Astrocyte (in vitro differentiated cells and primary cell): ENCODE measurements around the gene ASIC3. TPM values are rescaled to one million over a fixed set of nuclear protein-coding genes. Genes with fewer than 3 reads are reported as not detected.

Experiments used
- DNase-seq: peaks from one replicate; pipeline ENCODE4 v3.0.0-alpha.2; 2010; ENCODE audit warnings: low read depth
- FAIRE-seq: peaks from 2 replicates; lab custom pipeline; 2011; peaks lifted over from hg19 to GRCh38; lab: Jason Lieb, UNC
- H2AFZ ChIP-seq: 2 replicates; pipeline ENCODE4 v1.6.0; 2012; ENCODE audit warnings: low read depth, low read length, inconsistent platforms
- H3K27ac ChIP-seq: 2 replicates; pipeline ENCODE4 v1.5.1; 2011; ENCODE audit warnings: low read depth, low read length, inconsistent platforms
- H3K27me3 ChIP-seq: 2 replicates; pipeline ENCODE4 v1.6.0; 2011; ENCODE audit warnings: low read length, inconsistent platforms; ENCODE audit not compliant: insufficient read depth
- H3K36me3 ChIP-seq: 2 replicates; pipeline ENCODE4 v1.5.1; 2011; ENCODE audit warnings: low read length, inconsistent platforms; ENCODE audit not compliant: insufficient read depth
- H3K4me1 ChIP-seq: 2 replicates; pipeline ENCODE4 v1.5.1; 2011; ENCODE audit warnings: low read length, inconsistent platforms; ENCODE audit not compliant: insufficient read depth
- H3K4me2 ChIP-seq: 2 replicates; pipeline ENCODE4 v1.6.0; 2012; ENCODE audit warnings: low read length, inconsistent platforms
- H3K4me3 ChIP-seq: 2 replicates; pipeline ENCODE4 v1.5.1; 2011; ENCODE audit warnings: low read depth, mild to moderate bottlenecking, low read length, inconsistent platforms; ENCODE audit not compliant: insufficient read depth
- H3K79me2 ChIP-seq: 2 replicates; pipeline ENCODE4 v1.6.0; 2012; ENCODE audit warnings: mild to moderate bottlenecking, low read length, inconsistent platforms; ENCODE audit not compliant: insufficient read depth
- H3K9ac ChIP-seq: 2 replicates; pipeline ENCODE4 v1.6.0; 2012; ENCODE audit warnings: mild to moderate bottlenecking, low read length, inconsistent platforms
- H3K9me3 ChIP-seq: 2 replicates; pipeline ENCODE4 v1.5.1; 2012; ENCODE audit warnings: low read depth, mild to moderate bottlenecking, low read length, inconsistent platforms; ENCODE audit not compliant: insufficient read depth
- H4K20me1 ChIP-seq: 2 replicates; pipeline ENCODE4 v1.6.0; 2012; ENCODE audit warnings: low read length, inconsistent platforms; ENCODE audit not compliant: insufficient read depth
- H3K27ac Mint-ChIP-seq: one replicate; pipeline ENCODE4 v1.8.0; 2021; ENCODE audit warnings: mild to moderate bottlenecking, mixed read lengths; ENCODE audit not compliant: unreplicated experiment
- H3K27me3 Mint-ChIP-seq: one replicate; pipeline ENCODE4 v1.8.0; 2021; ENCODE audit warnings: low read depth, mixed read lengths; ENCODE audit not compliant: unreplicated experiment
- H3K36me3 Mint-ChIP-seq: one replicate; pipeline ENCODE4 v1.8.0; 2021; ENCODE audit warnings: low read depth, mixed read lengths; ENCODE audit not compliant: unreplicated experiment
- H3K4me1 Mint-ChIP-seq: one replicate; pipeline ENCODE4 v1.8.0; 2021; ENCODE audit warnings: low read depth, mixed read lengths; ENCODE audit not compliant: unreplicated experiment
- H3K4me3 Mint-ChIP-seq: one replicate; pipeline ENCODE4 v1.8.0; 2021; ENCODE audit warnings: mild to moderate bottlenecking, moderate library complexity, mixed read lengths; ENCODE audit not compliant: unreplicated experiment
- H3K9me3 Mint-ChIP-seq: one replicate; pipeline ENCODE4 v1.8.0; 2021; ENCODE audit warnings: mild to moderate bottlenecking, mixed read lengths; ENCODE audit not compliant: unreplicated experiment
- EZH2 ChIP-seq: IDR thresholded peaks from 2 replicates; pipeline ENCODE4 v1.6.1; 2012; ENCODE audit warnings: mild to moderate bottlenecking, low read length, inconsistent platforms; ENCODE audit not compliant: insufficient read depth
- total RNA-seq: library from RNA; stranded (reverse); gene quantifications from 2 replicates; pipeline ENCODE4 v1.2.1, GENCODE V29; 2021
- TF ChIP-seq, protein P1 (sequence below): IDR thresholded peaks from 2 replicates; pipeline ENCODE4 v1.5.1; 2011; ENCODE audit warnings: low read depth, mild to moderate bottlenecking, inconsistent platforms, low read length, moderate library complexity; ENCODE audit not compliant: insufficient read depth

The ASIC3 gene
- total RNA-seq, 1 donor from 2014 or later, result 3.9 TPM

GRCh38 chr7:151093748-151094147, 45.4 kb downstream of the ASIC3 start:
- TF ChIP-seq EZH2, result no peak
- TF ChIP-seq, protein P1, sequence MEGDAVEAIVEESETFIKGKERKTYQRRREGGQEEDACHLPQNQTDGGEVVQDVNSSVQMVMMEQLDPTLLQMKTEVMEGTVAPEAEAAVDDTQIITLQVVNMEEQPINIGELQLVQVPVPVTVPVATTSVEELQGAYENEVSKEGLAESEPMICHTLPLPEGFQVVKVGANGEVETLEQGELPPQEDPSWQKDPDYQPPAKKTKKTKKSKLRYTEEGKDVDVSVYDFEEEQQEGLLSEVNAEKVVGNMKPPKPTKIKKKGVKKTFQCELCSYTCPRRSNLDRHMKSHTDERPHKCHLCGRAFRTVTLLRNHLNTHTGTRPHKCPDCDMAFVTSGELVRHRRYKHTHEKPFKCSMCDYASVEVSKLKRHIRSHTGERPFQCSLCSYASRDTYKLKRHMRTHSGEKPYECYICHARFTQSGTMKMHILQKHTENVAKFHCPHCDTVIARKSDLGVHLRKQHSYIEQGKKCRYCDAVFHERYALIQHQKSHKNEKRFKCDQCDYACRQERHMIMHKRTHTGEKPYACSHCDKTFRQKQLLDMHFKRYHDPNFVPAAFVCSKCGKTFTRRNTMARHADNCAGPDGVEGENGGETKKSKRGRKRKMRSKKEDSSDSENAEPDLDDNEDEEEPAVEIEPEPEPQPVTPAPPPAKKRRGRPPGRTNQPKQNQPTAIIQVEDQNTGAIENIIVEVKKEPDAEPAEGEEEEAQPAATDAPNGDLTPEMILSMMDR, result no peak
- no peaks in the 10 kb centered on the region for H3K36me3 ChIP-seq
- FAIRE-seq, result no peak
- peaks cover 97% of the 10 kb centered on the region for H3K79me2 ChIP-seq
- H3K9me3 Mint-ChIP-seq, result no peaks in the 10 kb centered on the region
- H3K27ac ChIP-seq, result no peak overlapping the region
- no peaks in the 10 kb centered on the region for H3K9me3 ChIP-seq
- H3K9ac ChIP-seq, result no peak overlapping the region
- H3K36me3 Mint-ChIP-seq, result peaks cover 7% of the 10 kb centered on the region
- H4K20me1 ChIP-seq, result peaks cover 93% of the 10 kb centered on the region
- H3K4me1 Mint-ChIP-seq, result peaks cover 38% of the 10 kb centered on the region
- H3K4me3 ChIP-seq, result no peak overlapping the region
- H3K27ac Mint-ChIP-seq, result no peak overlapping the region
- no peak overlapping the region for H3K4me3 Mint-ChIP-seq
- H3K4me1 ChIP-seq, result peaks cover 17% of the 10 kb centered on the region
- H3K27me3 Mint-ChIP-seq, result no peaks in the 10 kb centered on the region
- no peak overlapping the region for H3K4me2 ChIP-seq
- DNase-seq, result no peak
- no peaks in the 10 kb centered on the region for H3K27me3 ChIP-seq
- no peak overlapping the region for H2AFZ ChIP-seq

- TF ChIP-seq EZH2, result no peak
- TF ChIP-seq, protein P1, result no peak
- H3K27ac Mint-ChIP-seq, result no peak overlapping the region
- no peaks in the 10 kb centered on the region for H3K27me3 Mint-ChIP-seq
- H3K27me3 ChIP-seq, result no peaks in the 10 kb centered on the region
- peaks cover 89% of the 10 kb centered on the region for H4K20me1 ChIP-seq
- H3K4me3 ChIP-seq, result no peak overlapping the region
- H3K27ac ChIP-seq, result no peak overlapping the region
- peaks cover 7% of the 10 kb centered on the region for H3K36me3 Mint-ChIP-seq
- H3K4me3 Mint-ChIP-seq, result no peak overlapping the region
- no peak for FAIRE-seq
- no peaks in the 10 kb centered on the region for H3K9me3 ChIP-seq
- H3K4me1 ChIP-seq, result peaks cover 8% of the 10 kb centered on the region
- no peak overlapping the region for H3K9ac ChIP-seq
- DNase-seq, result no peak
- H3K79me2 ChIP-seq, result peaks cover 94% of the 10 kb centered on the region
- peaks cover 29% of the 10 kb centered on the region for H3K4me1 Mint-ChIP-seq
- H2AFZ ChIP-seq, result no peak overlapping the region
- no peak overlapping the region for H3K4me2 ChIP-seq
- H3K36me3 ChIP-seq, result no peaks in the 10 kb centered on the region
- no peaks in the 10 kb centered on the region for H3K9me3 Mint-ChIP-seq
Observed at GRCh38 chr7:151094675-151095074, 46.3 kb downstream of the ASIC3 start.

GRCh38 chr7:151095123-151095797, 46.9 kb downstream of the ASIC3 start:
- DNase-seq, result no peak
- H3K9me3 Mint-ChIP-seq, result no peaks in the 10 kb centered on the region
- peaks cover 23% of the 10 kb centered on the region for H3K4me1 Mint-ChIP-seq
- Histone ChIP-seq H3K4me3 (no peak overlapping the region), H3K27me3 (no peaks in the 10 kb centered on the region), H3K9me3 (no peaks in the 10 kb centered on the region), H3K27ac (no peak overlapping the region), H3K4me1 (peaks cover 5% of the 10 kb centered on the region), H3K36me3 (no peaks in the 10 kb centered on the region), H3K79me2 (peaks cover 94% of the 10 kb centered on the region), H4K20me1 (peaks cover 89% of the 10 kb centered on the region), H3K4me2 (no peak overlapping the region), H3K9ac (no peak overlapping the region), H2AFZ (no peak overlapping the region)
- H3K27me3 Mint-ChIP-seq, result no peaks in the 10 kb centered on the region
- FAIRE-seq, result no peak
- TF ChIP-seq, protein P1, result no peak
- no peak for TF ChIP-seq EZH2
- no peak overlapping the region for H3K27ac Mint-ChIP-seq
- peaks cover 7% of the 10 kb centered on the region for H3K36me3 Mint-ChIP-seq
- no peak overlapping the region for H3K4me3 Mint-ChIP-seq
